Adrenal gland (tissue), 12 donors: ENCODE results near the gene STX19. TPM values are rescaled to one million over a fixed set of nuclear protein-coding genes. Genes with fewer than 3 reads are reported as not detected.
A peak's percentile ranks its signal among the peaks of the same experiment; 100 is the strongest.

ENCODE experiments used
- DNase-seq, 7 donors: peaks; one replicate each; pipeline ENCODE4 v3.0.0-alpha.2; 2019 to 2020
- H3K27ac ChIP-seq, 5 donors: fragments of 200-600 bp; sonication (generic) in 4 of 5; 1 replicate in 3 of 5; 2 replicates in 2 of 5; pipeline versions ENCODE4 v1.5.1 to v1.8.0; 2016 to 2020; ENCODE audit warnings: mild to moderate bottlenecking in 1 of 5
- H3K27me3 ChIP-seq: fragments of 200-600 bp; 2 replicates; pipeline ENCODE4 v1.8.0; 2021
- H3K36me3 ChIP-seq, 2 donors: fragments of 200-600 bp; replicated peaks in 1 of 2; 1 replicate in 1 of 2; 2 replicates in 1 of 2; pipeline versions ENCODE4 v1.5.1 to v1.8.0; 2018 to 2022
- H3K4me1 ChIP-seq, 2 donors: fragments of 200-600 bp; replicated peaks in 1 of 2; 1 replicate in 1 of 2; 2 replicates in 1 of 2; pipeline versions ENCODE4 v1.5.1 to v1.8.0; 2018 to 2021
- H3K4me3 ChIP-seq, 4 donors: fragments of 200-600 bp; sonication (generic) in 3 of 4; one replicate each; pipeline ENCODE4 v1.5.1; 2016 to 2018
- H3K9me3 ChIP-seq, 3 donors: fragments of 200-600 bp; sonication (generic) in 1 of 3; replicated peaks in 1 of 3; 1 replicate in 2 of 3; 2 replicates in 1 of 3; pipeline versions ENCODE4 v1.5.1 to v1.8.0; 2016 to 2021
- POLR2A ChIP-seq, 2 donors: fragments of 450-650 bp; IDR thresholded peaks; one replicate each; pipeline ENCODE4 v1.6.1; 2017; ENCODE audit warnings: antibody characterized with exemption in 2 of 2, mild to moderate bottlenecking in 2 of 2, moderate library complexity in 1 of 2
- WGBS, 4 donors: extraction: QIAGEN DNeasy Blood & Tissue Kit in 2 of 4; methylation state at CpG; one replicate each; pipeline versions ENCODE4 v1.1.5 to v1.1.7; 2013 to 2017; 5-methylcytosine and 5-hydroxymethylcytosine counted together
- intact Hi-C, 2 donors: fragments of 100-400 bp; cut with DNase I; formaldehyde crosslinking; loops; one replicate each; pipeline versions ENCODE4 v1.14.1 to v1.15.0; 2022 to 2023
- polyA plus RNA-seq, 3 donors: library from polyadenylated mRNA; stranded (reverse); fragments of 200-250 nt in 2 of 3; fragments of 350-450 nt in 1 of 3; fragmentation: Illumina TruSeq in 1 of 3; extraction: RNeasy Lipid Tissue Mini Kit (QIAGEN cat#74804) in 1 of 3; gene quantifications; one replicate each; pipeline ENCODE4 v1.2.3, GENCODE V29; 2013 to 2014
- total RNA-seq, 9 donors: library from RNA; depleted of rRNA in 4 of 9; stranded (reverse); fragments of >200 nt in 4 of 9; fragments of 120-200 nt in 1 of 9; fragmentation: NEBNext Ultra II Directional in 1 of 9; extraction: Animal tissue kit (Norgen Biotek cat#: 25700) in 1 of 9; gene quantifications; one replicate each; pipeline versions ENCODE4 v1.1.0 to v1.2.4, GENCODE V29; 2013 to 2023
- TF ChIP-seq, protein P1 (sequence below), 6 experiments: fragments of 450-650 bp in 4 of 6; fragments of 200-600 bp in 2 of 6; sonication (generic) in 1 of 6; IDR thresholded peaks; 1 replicate in 5 of 6; 2 replicates in 1 of 6; pipeline versions ENCODE4 v1.5.1 to v1.8.0; 2016 to 2021; ENCODE audit warnings: antibody characterized with exemption in 6 of 6, mild to moderate bottlenecking in 2 of 6, moderate library complexity in 1 of 6
- donor health status: healthy with polysubstance abuse.
- donor health status: Bipolar disorder and iron deficiency.
- donor health status: DM: yes; HTN: yes; CAD: no.
- donor health status: DM: no; HTN: no; CAD: no.
- donor health status: DM: no; HTN: no; CAD: no.
- donor health status: DM: yes; HTN: yes; CAD: no.

STX19 gene
- total and polyA plus RNA-seq, 12 donors: 0.07 to 0.26 (median 0.18) TPM; not detected in 8

DNA sequence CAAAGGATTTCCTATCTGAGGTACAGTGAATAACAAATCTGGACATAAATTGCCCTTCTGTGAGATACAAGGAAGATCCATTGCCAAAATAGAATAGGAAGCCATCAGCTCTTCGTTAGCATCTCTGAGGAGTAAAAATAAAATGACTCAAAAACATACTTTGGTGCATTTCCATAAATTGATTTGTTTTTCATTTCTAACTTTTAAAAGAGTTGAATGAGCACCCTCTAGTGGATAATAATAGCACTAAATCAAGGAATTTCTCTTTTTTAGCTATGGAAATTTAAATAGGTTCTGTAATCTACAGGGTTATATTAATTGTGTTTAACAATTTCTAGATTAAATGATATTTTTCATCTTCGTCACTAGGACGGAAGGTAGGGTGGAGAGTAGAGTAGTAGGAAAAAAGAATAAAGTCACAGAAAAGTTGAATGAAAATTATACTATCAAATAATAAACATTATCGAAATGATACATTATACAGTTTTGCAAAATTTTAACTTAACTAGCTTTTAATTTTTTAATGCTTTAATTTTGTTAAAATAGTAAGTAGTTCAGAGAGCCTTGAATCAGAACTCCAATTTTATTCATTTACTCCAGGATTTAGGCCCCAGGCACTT lies 40.9 kb upstream of the STX19 start:
- Histone ChIP-seq H3K36me3 (peaks cover 0 to 7% of the 10 kb centered on the region in 2 donors), H3K4me1 (peaks cover 6 to 7% of the 10 kb centered on the region in 2 donors), H3K27ac (no peak overlapping the region), H3K9me3 (no peaks in the 10 kb centered on the region), H3K27me3 (no peaks in the 10 kb centered on the region), H3K4me3 (no peak overlapping the region)
- WGBS, 4 donors: 39 to 51% (median 48%) methylated on average over 4 of the region's 4 CpGs
- no peak for TF ChIP-seq POLR2A (IDR thresholded peaks at IDR 0.05)
- TF ChIP-seq, protein P1, sequence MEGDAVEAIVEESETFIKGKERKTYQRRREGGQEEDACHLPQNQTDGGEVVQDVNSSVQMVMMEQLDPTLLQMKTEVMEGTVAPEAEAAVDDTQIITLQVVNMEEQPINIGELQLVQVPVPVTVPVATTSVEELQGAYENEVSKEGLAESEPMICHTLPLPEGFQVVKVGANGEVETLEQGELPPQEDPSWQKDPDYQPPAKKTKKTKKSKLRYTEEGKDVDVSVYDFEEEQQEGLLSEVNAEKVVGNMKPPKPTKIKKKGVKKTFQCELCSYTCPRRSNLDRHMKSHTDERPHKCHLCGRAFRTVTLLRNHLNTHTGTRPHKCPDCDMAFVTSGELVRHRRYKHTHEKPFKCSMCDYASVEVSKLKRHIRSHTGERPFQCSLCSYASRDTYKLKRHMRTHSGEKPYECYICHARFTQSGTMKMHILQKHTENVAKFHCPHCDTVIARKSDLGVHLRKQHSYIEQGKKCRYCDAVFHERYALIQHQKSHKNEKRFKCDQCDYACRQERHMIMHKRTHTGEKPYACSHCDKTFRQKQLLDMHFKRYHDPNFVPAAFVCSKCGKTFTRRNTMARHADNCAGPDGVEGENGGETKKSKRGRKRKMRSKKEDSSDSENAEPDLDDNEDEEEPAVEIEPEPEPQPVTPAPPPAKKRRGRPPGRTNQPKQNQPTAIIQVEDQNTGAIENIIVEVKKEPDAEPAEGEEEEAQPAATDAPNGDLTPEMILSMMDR (IDR thresholded peaks at IDR 0.05): peak; percentile 17 to 73 (median 58)
- intact Hi-C loops: loop anchor here (10.0 kb wide), 1 partner anchor 65 kb away; no protein-coding TSS in a partner anchor
- no peak for DNase-seq

DNA sequence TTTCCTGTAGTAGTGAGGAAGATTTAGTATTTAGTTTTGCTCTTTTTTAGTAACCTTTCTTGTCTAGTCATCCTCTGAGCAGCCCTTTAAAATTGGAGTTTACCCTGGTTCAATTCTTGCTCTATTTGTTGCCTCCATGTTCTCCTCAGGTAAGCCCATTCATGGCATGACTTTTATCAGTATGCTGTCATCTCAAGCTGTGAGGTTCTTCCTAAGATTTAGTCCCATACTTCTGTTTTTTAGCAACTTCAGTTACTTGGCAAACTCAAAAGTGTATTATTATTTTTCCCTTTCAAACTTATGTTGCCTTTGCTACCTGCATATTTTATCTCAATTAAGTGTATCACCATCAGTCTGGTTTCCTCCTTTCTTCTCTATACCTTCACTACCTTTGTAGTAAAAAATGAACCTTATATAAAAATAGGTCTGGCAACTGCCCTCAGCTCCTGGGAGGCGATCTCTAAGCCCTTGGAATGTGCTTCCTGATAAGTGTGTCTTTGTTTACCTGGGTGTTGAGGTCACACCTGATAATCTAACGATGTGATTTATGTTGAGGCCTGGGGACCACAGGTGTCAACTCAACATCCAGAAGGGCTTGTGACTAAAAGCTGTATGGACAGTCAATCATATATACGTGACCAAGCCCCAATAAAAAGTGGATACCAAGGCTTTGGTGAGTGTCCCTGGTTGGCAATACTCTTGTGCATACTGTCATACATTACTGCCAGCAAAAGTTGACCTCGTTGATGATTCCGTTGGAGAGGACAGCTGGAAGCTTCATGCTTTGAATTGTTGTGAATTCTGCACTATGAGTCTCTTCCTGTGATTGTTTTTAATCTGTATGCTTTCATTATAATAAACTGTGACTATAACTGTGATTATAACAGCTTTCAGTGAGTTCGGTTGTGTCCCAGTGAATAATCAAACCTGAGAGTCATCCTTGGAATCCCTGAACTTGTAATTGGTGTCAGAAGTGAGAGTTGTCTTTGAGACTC lies 38.4 kb upstream of the STX19 start:
- DNase-seq: no peak
- intact Hi-C loops: loop anchor here (10.0 kb wide), 1 partner anchor 62 kb away; no protein-coding TSS in a partner anchor
- WGBS, 4 donors: 89 to 92% (median 90%) methylated on average over 6 of the region's 6 CpGs
- H3K9me3 ChIP-seq: no peaks in the 10 kb centered on the region
- peaks cover 0 to 3% of the 10 kb centered on the region in 2 donors for H3K36me3 ChIP-seq
- no peaks in the 10 kb centered on the region for H3K27me3 ChIP-seq
- H3K27ac ChIP-seq: no peak overlapping the region
- no peak for TF ChIP-seq POLR2A (IDR thresholded peaks at IDR 0.05)
- TF ChIP-seq, protein P1 (IDR thresholded peaks at IDR 0.05): no peak
- peaks cover 13 to 18% of the 10 kb centered on the region in 2 donors for H3K4me1 ChIP-seq
- H3K4me3 ChIP-seq: no peak overlapping the region

DNA sequence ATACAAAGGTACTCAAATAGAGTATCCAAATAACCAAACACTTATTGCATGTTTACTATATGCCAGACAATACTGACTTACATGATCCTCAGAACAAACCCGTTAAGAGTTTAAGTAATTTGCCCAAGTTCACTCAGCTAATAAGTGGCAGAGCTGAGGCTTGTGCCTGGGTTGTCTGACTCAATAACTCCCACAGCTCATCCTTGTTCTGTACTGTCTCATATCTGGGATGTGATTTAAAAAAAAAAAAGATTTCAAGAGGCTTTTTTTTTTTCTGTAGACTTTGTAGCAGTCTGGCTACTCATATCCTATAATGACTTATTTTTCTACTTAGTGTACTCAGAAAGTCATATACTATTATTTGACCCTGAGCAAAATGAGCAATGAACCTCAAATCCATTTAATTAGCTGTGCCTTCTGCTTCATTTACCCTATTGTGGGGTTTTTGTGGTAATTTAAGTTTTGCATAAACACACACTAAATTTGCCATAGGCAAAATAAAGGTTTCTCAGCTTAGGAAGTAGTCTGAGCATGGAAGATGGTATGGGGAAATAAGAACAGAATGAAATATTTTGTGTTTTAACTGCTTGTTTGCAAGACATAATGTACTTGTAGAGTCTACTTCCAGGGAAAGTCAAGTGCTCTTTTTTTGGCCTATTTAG lies 37.6 kb upstream of the STX19 start:
- H3K4me1 ChIP-seq: peaks cover 13 to 20% of the 10 kb centered on the region in 2 donors
- H3K27me3 ChIP-seq: no peaks in the 10 kb centered on the region
- no peaks in the 10 kb centered on the region for H3K36me3 ChIP-seq
- H3K9me3 ChIP-seq: no peaks in the 10 kb centered on the region
- intact Hi-C loops: loop anchor here (10.0 kb wide), 1 partner anchor 61 kb away; no protein-coding TSS in a partner anchor
- H3K27ac ChIP-seq: no peak overlapping the region
- TF ChIP-seq, protein P1 (IDR thresholded peaks at IDR 0.05): no peak
- TF ChIP-seq POLR2A (IDR thresholded peaks at IDR 0.05): no peak
- WGBS, 4 donors: 83 to 94% (median 90%) methylated on average over 1 of the region's 1 CpG
- no peak overlapping the region for H3K4me3 ChIP-seq
- no peak for DNase-seq
